ENCODE results near the gene RASGRP2.

The RASGRP2 gene

DNA sequence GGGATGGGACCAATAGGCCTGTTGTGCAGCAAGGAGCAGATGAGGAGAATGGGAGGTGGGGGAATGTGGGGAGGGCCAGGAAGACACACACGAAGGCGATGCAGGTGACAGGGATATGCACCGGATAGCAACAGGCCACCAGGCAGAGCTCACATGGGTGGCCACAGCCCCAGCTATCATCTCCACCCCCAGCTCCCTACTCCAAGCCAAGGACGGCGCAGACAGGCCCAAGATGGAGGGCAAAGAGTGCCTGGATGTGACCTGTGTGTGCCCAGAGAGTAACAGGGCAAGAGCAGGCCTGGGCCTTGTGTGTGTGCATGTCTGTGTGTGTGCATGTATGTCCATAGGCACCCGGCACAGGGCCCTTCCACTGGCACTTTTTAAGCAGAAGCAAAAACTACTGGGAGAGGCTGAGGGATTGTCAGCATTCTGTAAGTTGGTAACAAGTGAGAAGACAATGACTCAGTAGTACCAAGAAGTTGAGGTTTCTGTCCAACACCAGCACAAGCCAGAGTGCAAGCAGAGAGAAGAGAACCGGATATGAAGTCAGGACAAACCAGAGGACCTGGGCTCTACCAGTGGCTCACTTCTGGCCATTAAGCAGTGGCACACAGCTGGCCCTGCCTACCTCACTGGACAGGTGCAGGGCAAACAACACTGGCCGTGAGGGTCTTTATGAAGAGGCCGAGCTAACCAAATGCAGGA lies 57.3 kb downstream of the RASGRP2 start:
- Histone ChIP-seq H3K4me3 (ENCODE audit: low read length in 2 of 2) (no peak overlapping the region), H3K14ac (ENCODE audit: low read length) (peak overlapping the region; percentile 77), H3K36me3 (replicated peaks in 1 of 2; ENCODE audit: control insufficient read depth in 2 of 2, insufficient read depth in 2 of 2, low read length in 2 of 2) (no peaks in the 10 kb centered on the region), H2BK120ac (ENCODE audit: low read depth, low read length) (no peak overlapping the region), H2BK12ac (ENCODE audit: low read length) (no peak overlapping the region), H3K27me3 (ENCODE audit: control insufficient read depth in 3 of 3, insufficient read depth in 3 of 3, low read depth in 1 of 3, low read length in 3 of 3) (peaks cover 0 to 2% (median 0%) of the 10 kb centered on the region in 3 experiments), H2BK15ac (ENCODE audit: low read length) (no peak overlapping the region), H3K4me2 (ENCODE audit: insufficient read depth, low read length, poor library complexity, severe bottlenecking) (no peak overlapping the region), H2AK5ac (ENCODE audit: low read depth, low read length) (peak overlapping the region; percentile 58), H2AFZ (ENCODE audit: low read length) (no peak overlapping the region), H3K27ac (replicated peaks; ENCODE audit: low read length) (no peak overlapping the region), H2BK5ac (ENCODE audit: low read length) (no peak overlapping the region), H3K18ac (ENCODE audit: low read length) (peak overlapping the region; percentile 25), H3K79me1 (ENCODE audit: low read depth, low read length) (no peaks in the 10 kb centered on the region), H3K4me1 (ENCODE audit: control insufficient read depth in 2 of 2, insufficient read depth in 1 of 2, low read depth in 1 of 2, low read length in 2 of 2) (peaks cover 3 to 14% of the 10 kb centered on the region in 2 donors), H3K9me3 (replicated peaks in 1 of 2; ENCODE audit: control insufficient read depth in 2 of 2, insufficient read depth in 1 of 2, low read depth in 1 of 2, low read length in 2 of 2) (no peaks in the 10 kb centered on the region), H3K23ac (ENCODE audit: low read depth, low read length, poor library complexity) (no peak overlapping the region), H4K91ac (ENCODE audit: low read depth, low read length, poor library complexity) (no peak overlapping the region), H3K4ac (ENCODE audit: low read length) (no peak overlapping the region), H4K8ac (ENCODE audit: low read depth, low read length) (no peak overlapping the region), H3K9ac (ENCODE audit: low read depth, low read length, poor library complexity) (peak overlapping the region; percentile 68)
- WGBS, 2 donors (ENCODE audit: extremely low coverage in 2 of 2, insufficient read length in 2 of 2, insufficient replicate concordance in 1 of 2), result no CpG with 5 or more reads among the region's 9 CpGs
- no peak for DNase-seq (ENCODE audit: low spot score)

DNA sequence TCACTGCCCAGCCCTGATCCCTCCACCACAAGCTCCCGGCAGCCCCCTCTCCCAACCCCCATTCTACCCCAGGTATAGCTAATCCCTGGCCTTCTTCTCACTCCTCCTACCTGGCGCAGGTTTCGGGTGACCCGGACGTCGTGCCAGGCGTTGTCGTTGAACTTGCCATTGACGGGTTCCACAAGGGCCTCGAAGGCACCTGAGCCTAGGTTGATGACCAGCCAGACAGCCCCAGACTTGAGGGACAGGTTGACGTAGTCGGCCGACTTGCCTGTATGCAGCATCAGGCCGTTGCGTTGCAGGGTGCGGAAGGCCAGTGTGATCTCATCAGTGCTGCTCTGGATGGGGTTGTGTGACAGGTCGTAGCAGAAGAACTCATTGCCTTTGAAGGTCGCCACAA lies 58.4 kb downstream of the RASGRP2 start:
- no peak overlapping the region for H4K91ac ChIP-seq (ENCODE audit: low read depth, low read length, poor library complexity)
- no peaks in the 10 kb centered on the region for H3K36me3 ChIP-seq (replicated peaks in 1 of 2; ENCODE audit: control insufficient read depth in 2 of 2, insufficient read depth in 2 of 2, low read length in 2 of 2)
- no peak overlapping the region for H3K27ac ChIP-seq (replicated peaks; ENCODE audit: low read length)
- no peak overlapping the region for H3K4me3 ChIP-seq (ENCODE audit: low read length in 2 of 2)
- peak overlapping the region; percentile 25 for H3K18ac ChIP-seq (ENCODE audit: low read length)
- no peak overlapping the region for H3K4ac ChIP-seq (ENCODE audit: low read length)
- no CpG with 5 or more reads among the region's 18 CpGs for WGBS, 2 donors (ENCODE audit: extremely low coverage in 2 of 2, insufficient read length in 2 of 2, insufficient replicate concordance in 1 of 2)
- H2BK5ac ChIP-seq (ENCODE audit: low read length), result no peak overlapping the region
- peak overlapping the region; percentile 26 for H2AK5ac ChIP-seq (ENCODE audit: low read depth, low read length)
- no peak overlapping the region for H4K8ac ChIP-seq (ENCODE audit: low read depth, low read length)
- no peak overlapping the region for H2AFZ ChIP-seq (ENCODE audit: low read length)
- H3K79me1 ChIP-seq (ENCODE audit: low read depth, low read length), result no peaks in the 10 kb centered on the region
- no peak for DNase-seq (ENCODE audit: low spot score)
- H3K9me3 ChIP-seq (replicated peaks in 1 of 2; ENCODE audit: control insufficient read depth in 2 of 2, insufficient read depth in 1 of 2, low read depth in 1 of 2, low read length in 2 of 2), result no peaks in the 10 kb centered on the region
- peaks cover 0 to 2% (median 0%) of the 10 kb centered on the region in 3 experiments for H3K27me3 ChIP-seq (ENCODE audit: control insufficient read depth in 3 of 3, insufficient read depth in 3 of 3, low read depth in 1 of 3, low read length in 3 of 3)
- H2BK15ac ChIP-seq (ENCODE audit: low read length), result no peak overlapping the region
- H3K14ac ChIP-seq (ENCODE audit: low read length), result no peak overlapping the region
- H3K4me1 ChIP-seq (ENCODE audit: control insufficient read depth in 2 of 2, insufficient read depth in 1 of 2, low read depth in 1 of 2, low read length in 2 of 2), result peaks cover 3 to 12% of the 10 kb centered on the region in 2 donors
- H2BK12ac ChIP-seq (ENCODE audit: low read length), result no peak overlapping the region
- no peak overlapping the region for H2BK120ac ChIP-seq (ENCODE audit: low read depth, low read length)
- peak overlapping the region; percentile 9 for H3K9ac ChIP-seq (ENCODE audit: low read depth, low read length, poor library complexity)
- H3K23ac ChIP-seq (ENCODE audit: low read depth, low read length, poor library complexity), result peak overlapping the region; percentile 57
- H3K4me2 ChIP-seq (ENCODE audit: insufficient read depth, low read length, poor library complexity, severe bottlenecking), result no peak overlapping the region

DNA sequence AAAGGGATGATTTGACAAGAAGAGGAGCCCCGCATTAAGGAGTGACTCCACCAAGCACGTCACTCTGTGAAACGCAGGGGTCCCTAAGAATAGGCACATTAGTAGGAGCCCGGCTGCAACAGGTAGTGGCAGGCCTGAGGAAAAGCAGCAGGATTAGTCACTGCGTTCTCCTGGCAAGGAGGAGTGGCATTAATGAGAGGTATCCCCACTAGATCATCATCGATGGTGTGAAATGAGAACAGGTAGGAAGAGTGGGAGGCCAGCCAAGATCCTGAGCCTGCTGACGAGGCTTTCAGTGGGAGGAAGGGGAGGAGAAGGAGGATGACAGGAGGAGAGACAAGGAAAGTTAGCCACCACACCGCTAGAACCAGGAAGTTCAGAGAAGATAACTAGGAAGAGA lies 59.6 kb downstream of the RASGRP2 start:
- no peak overlapping the region for H3K4ac ChIP-seq (ENCODE audit: low read length)
- H4K91ac ChIP-seq (ENCODE audit: low read depth, low read length, poor library complexity), result no peak overlapping the region
- no peak overlapping the region for H3K14ac ChIP-seq (ENCODE audit: low read length)
- peaks cover 3 to 12% of the 10 kb centered on the region in 2 donors for H3K4me1 ChIP-seq (ENCODE audit: control insufficient read depth in 2 of 2, insufficient read depth in 1 of 2, low read depth in 1 of 2, low read length in 2 of 2)
- peaks cover 0 to 2% (median 0%) of the 10 kb centered on the region in 3 experiments for H3K27me3 ChIP-seq (ENCODE audit: control insufficient read depth in 3 of 3, insufficient read depth in 3 of 3, low read depth in 1 of 3, low read length in 3 of 3)
- DNase-seq (ENCODE audit: low spot score), result no peak
- H2BK120ac ChIP-seq (ENCODE audit: low read depth, low read length), result no peak overlapping the region
- no peak overlapping the region for H2AK5ac ChIP-seq (ENCODE audit: low read depth, low read length)
- no peaks in the 10 kb centered on the region for H3K79me1 ChIP-seq (ENCODE audit: low read depth, low read length)
- no peak overlapping the region for H3K4me2 ChIP-seq (ENCODE audit: insufficient read depth, low read length, poor library complexity, severe bottlenecking)
- peak overlapping the region; percentile 39 for H3K18ac ChIP-seq (ENCODE audit: low read length)
- H3K4me3 ChIP-seq (ENCODE audit: low read length in 2 of 2), result no peak overlapping the region
- H2BK12ac ChIP-seq (ENCODE audit: low read length), result no peak overlapping the region
- H3K9ac ChIP-seq (ENCODE audit: low read depth, low read length, poor library complexity), result peak overlapping the region; percentile 57
- no peak overlapping the region for H2BK15ac ChIP-seq (ENCODE audit: low read length)
- no CpG with 5 or more reads among the region's 8 CpGs for WGBS, 2 donors (ENCODE audit: extremely low coverage in 2 of 2, insufficient read length in 2 of 2, insufficient replicate concordance in 1 of 2)
- no peak overlapping the region for H4K8ac ChIP-seq (ENCODE audit: low read depth, low read length)
- H2AFZ ChIP-seq (ENCODE audit: low read length), result no peak overlapping the region
- H3K27ac ChIP-seq (replicated peaks; ENCODE audit: low read length), result no peak overlapping the region
- H3K36me3 ChIP-seq (replicated peaks in 1 of 2; ENCODE audit: control insufficient read depth in 2 of 2, insufficient read depth in 2 of 2, low read length in 2 of 2), result no peaks in the 10 kb centered on the region
- H2BK5ac ChIP-seq (ENCODE audit: low read length), result no peak overlapping the region
- no peak overlapping the region for H3K23ac ChIP-seq (ENCODE audit: low read depth, low read length, poor library complexity)
- H3K9me3 ChIP-seq (replicated peaks in 1 of 2; ENCODE audit: control insufficient read depth in 2 of 2, insufficient read depth in 1 of 2, low read depth in 1 of 2, low read length in 2 of 2), result no peaks in the 10 kb centered on the region

DNA sequence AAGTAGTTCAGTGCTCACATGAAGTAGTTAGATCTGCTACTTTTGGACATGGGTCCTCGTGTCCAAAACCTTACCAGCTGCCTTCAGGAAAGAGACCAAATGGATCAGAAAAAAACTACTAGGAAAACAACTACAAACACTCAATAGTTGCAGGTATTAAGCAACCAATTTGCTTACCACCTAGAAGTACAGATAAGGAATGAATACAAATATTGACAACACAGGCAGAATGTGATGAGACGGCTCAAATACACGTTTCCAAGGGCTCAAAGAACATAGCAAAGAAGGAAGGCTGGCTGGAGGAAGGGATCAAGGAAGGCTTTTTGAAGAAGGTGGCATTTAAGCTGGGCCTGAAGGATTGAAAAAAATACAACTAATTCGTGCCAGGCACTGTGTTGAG lies 62.8 kb downstream of the RASGRP2 start:
- H3K27me3 ChIP-seq (ENCODE audit: control insufficient read depth in 3 of 3, insufficient read depth in 3 of 3, low read depth in 1 of 3, low read length in 3 of 3), result peaks cover 0 to 2% (median 0%) of the 10 kb centered on the region in 3 experiments
- H3K14ac ChIP-seq (ENCODE audit: low read length), result no peak overlapping the region
- peaks cover 1 to 2% of the 10 kb centered on the region in 2 donors for H3K4me1 ChIP-seq (ENCODE audit: control insufficient read depth in 2 of 2, insufficient read depth in 1 of 2, low read depth in 1 of 2, low read length in 2 of 2)
- H3K23ac ChIP-seq (ENCODE audit: low read depth, low read length, poor library complexity), result no peak overlapping the region
- no peak overlapping the region for H3K27ac ChIP-seq (replicated peaks; ENCODE audit: low read length)
- H3K79me1 ChIP-seq (ENCODE audit: low read depth, low read length), result no peaks in the 10 kb centered on the region
- H2AK5ac ChIP-seq (ENCODE audit: low read depth, low read length), result no peak overlapping the region
- no peak overlapping the region for H4K8ac ChIP-seq (ENCODE audit: low read depth, low read length)
- H2AFZ ChIP-seq (ENCODE audit: low read length), result no peak overlapping the region
- no peak overlapping the region for H3K9ac ChIP-seq (ENCODE audit: low read depth, low read length, poor library complexity)
- no peak overlapping the region for H3K4me2 ChIP-seq (ENCODE audit: insufficient read depth, low read length, poor library complexity, severe bottlenecking)
- no peak overlapping the region for H4K91ac ChIP-seq (ENCODE audit: low read depth, low read length, poor library complexity)
- no peak overlapping the region for H2BK15ac ChIP-seq (ENCODE audit: low read length)
- no peak overlapping the region for H2BK12ac ChIP-seq (ENCODE audit: low read length)
- no peak overlapping the region for H3K18ac ChIP-seq (ENCODE audit: low read length)
- H3K36me3 ChIP-seq (replicated peaks in 1 of 2; ENCODE audit: control insufficient read depth in 2 of 2, insufficient read depth in 2 of 2, low read length in 2 of 2), result no peaks in the 10 kb centered on the region
- no peak overlapping the region for H3K4me3 ChIP-seq (ENCODE audit: low read length in 2 of 2)
- H3K4ac ChIP-seq (ENCODE audit: low read length), result no peak overlapping the region
- no peak overlapping the region for H2BK5ac ChIP-seq (ENCODE audit: low read length)
- WGBS, 2 donors (ENCODE audit: extremely low coverage in 2 of 2, insufficient read length in 2 of 2, insufficient replicate concordance in 1 of 2), result no CpG with 5 or more reads among the region's 4 CpGs
- DNase-seq (ENCODE audit: low spot score), result no peak
- H2BK120ac ChIP-seq (ENCODE audit: low read depth, low read length), result no peak overlapping the region
- no peaks in the 10 kb centered on the region for H3K9me3 ChIP-seq (replicated peaks in 1 of 2; ENCODE audit: control insufficient read depth in 2 of 2, insufficient read depth in 1 of 2, low read depth in 1 of 2, low read length in 2 of 2)
